NCI-H510A (cell line): ENCODE measurements around the gene SPIRE2.
"Not testable (repeated sequence)": the region's sequence is repeated elsewhere in the genome, so short reads cannot be mapped to it uniquely, and the experiment has no call there.

ENCODE experiments used
- DNase-seq: peaks from one replicate; lab custom pipeline; 2025; lab: John Stamatoyannopoulos, UW

SPIRE2 gene, protein sequence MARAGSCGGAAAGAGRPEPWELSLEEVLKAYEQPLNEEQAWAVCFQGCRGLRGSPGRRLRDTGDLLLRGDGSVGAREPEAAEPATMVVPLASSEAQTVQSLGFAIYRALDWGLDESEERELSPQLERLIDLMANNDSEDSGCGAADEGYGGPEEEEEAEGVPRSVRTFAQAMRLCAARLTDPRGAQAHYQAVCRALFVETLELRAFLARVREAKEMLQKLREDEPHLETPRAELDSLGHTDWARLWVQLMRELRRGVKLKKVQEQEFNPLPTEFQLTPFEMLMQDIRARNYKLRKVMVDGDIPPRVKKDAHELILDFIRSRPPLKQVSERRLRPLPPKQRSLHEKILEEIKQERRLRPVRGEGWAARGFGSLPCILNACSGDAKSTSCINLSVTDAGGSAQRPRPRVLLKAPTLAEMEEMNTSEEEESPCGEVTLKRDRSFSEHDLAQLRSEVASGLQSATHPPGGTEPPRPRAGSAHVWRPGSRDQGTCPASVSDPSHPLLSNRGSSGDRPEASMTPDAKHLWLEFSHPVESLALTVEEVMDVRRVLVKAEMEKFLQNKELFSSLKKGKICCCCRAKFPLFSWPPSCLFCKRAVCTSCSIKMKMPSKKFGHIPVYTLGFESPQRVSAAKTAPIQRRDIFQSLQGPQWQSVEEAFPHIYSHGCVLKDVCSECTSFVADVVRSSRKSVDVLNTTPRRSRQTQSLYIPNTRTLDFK

GRCh38 chr16:89828199-89828869 is at the start of gene SPIRE2:
SPIRE2 (plus strand) TSS chr16:89828475; CDS start chr16:89828551, 76 bp downstream.
- no peak for DNase-seq

DNA sequence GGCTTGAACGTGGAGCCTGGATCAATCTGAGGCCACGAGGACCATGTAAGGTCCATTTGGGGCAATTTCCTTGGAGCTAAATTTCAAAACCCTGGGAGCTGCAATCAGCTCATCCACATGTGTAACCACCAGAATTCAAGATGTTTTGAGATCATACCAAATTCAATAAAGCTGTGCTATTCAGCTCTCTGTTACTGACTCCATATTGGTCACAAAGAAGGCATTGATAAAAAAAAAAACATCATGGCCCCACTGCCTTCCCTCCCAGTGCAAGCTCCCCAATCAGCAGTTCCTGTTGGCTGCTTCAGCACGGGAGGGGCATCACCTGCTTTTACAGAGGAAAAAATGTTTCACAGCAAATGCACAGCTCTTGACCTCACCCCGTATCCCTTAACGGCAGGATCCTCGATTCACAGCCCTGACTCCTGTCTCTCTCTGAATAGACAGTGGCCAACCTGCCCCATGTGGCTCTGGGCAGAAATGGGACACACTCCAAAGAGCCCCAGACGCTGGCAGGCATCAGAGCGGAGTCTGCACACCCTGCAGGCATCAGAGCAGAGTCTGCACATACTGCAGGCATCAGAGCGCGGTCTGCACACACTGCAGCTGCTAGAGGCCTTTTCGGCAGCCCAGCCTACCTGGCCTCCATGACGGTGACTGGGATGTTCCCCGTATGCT is 48.9 kb upstream of the SPIRE2 start:
- no peak for DNase-seq

DNA sequence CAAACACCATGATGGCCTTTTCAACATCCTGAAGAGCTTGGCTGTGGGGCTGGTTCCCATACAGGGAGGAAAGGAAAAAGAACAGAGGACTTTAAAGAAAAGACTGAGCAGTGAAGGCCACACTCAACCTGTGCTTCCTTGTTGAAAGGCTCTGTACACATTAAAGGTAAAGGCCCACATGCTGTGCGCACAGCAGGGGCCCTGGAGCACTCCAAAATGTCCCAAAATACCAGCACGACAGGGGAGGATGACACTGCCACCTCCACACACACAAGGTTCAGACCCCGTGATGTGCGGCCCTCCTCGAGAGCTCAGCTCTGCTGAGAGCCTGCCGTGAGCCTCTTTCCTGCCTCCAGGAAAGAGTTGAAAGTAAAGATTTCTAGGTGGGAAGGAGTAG is 48.4 kb upstream of the SPIRE2 start:
- DNase-seq, result no peak

- DNase-seq, result no peak
Observed at GRCh38 chr16:89782489-89782888, 45.8 kb upstream of the SPIRE2 start.

DNA sequence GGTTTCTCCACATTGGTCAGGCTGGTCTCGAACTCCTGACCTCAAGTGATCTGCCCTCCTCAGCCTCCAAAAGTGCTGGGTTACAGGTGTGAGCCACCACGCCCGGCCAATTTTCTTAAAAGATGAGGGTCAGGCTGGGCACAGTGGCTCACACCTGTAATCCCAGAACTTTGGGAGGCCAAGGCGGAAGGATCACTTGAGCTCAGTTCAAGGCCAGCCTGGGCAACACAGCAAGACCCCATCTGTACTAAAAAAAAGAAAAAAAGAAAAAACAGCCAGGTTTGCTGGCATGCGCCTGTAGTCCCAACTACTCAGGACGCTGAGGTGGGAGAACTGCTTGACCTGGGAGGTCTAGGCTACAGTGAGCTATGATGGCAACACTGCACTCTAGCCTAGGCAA is 44.3 kb upstream of the SPIRE2 start:
- DNase-seq, result not testable (repeated sequence)

- DNase-seq, result no peak
Observed at GRCh38 chr16:89784406-89784805, 43.9 kb upstream of the SPIRE2 start.

- DNase-seq, result no peak
Observed at GRCh38 chr16:89785523-89786155, 42.6 kb upstream of the SPIRE2 start.

GRCh38 chr16:89786474-89787364 is 41.6 kb upstream of the SPIRE2 start:
- no peak for DNase-seq

GRCh38 chr16:89787365-89787805 is 40.9 kb upstream of the SPIRE2 start:
- DNase-seq, result no peak

- no peak for DNase-seq
Observed at GRCh38 chr16:89791278-89791995, 36.8 kb upstream of the SPIRE2 start.

GRCh38 chr16:89793092-89793491 is 35.2 kb upstream of the SPIRE2 start:
- DNase-seq, result not testable (repeated sequence)

GRCh38 chr16:89793955-89794354 is 34.3 kb upstream of the SPIRE2 start:
- no peak for DNase-seq

- no peak for DNase-seq
Observed at GRCh38 chr16:89795676-89796075, 32.6 kb upstream of the SPIRE2 start.

- DNase-seq, result no peak
Observed at GRCh38 chr16:89796104-89796503, 32.2 kb upstream of the SPIRE2 start.

DNA sequence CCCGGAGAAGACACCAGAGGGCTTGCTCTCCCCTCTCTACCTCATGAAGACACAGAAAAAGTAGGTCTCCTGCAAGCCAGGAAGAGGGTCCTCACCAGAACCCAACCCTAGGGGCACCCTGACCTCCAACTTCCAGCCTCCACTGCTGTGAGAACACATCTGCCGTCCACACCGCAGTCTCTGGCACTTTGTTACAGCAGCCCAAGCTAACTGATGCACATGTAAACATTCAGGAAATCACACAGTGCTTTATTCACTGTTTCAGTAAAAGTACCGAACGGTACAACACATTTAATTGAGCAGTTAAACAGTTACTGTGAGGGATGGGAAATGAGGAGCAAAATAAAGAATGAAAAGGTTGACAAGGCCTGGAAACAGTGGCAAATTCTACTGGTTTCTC is 30.1 kb upstream of the SPIRE2 start:
- no peak for DNase-seq

DNA sequence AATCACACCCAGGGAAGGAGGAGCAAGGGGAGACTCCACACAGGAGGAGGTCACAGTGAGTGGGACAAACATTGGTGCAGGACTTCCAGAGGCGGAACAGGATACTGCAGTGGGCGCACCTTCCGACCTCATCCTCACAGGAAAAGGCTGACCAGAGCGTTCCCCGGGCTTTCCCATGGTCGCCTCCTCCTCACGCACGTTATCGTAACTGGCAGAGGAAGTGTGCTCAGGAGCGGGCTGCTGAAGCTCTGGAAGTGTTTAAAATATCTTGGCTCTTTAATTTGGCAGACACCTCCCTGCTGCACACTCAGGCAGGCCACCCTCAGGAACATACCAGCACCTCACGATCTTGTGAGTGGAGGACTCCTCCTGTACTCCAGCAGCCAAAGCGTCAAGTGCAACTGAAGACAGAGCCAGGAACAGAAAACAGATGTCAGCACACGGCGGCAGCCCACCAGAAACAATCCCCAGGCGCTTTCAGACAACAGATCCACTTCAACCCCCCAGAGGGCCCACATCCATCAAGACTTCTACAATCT is 29.4 kb upstream of the SPIRE2 start:
- DNase-seq, result no peak

DNA sequence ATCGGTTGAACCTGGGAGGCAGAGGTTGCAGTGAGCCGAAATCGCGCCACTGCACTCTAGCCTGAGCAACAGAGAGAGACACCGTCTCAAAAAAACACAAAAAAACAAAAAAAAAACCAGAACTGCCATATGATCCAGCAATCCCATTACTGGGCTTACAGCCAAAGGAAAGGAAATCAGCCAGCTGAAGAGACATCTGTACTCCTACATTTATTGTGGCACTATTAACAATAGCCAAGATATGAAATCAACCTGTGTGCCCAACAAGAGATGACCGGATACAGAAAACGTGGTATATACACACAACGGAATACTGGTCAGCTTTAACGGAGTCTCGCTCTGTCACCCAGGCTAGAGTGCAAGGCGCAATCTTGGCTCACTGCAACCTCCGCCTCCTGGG is 26.5 kb upstream of the SPIRE2 start:
- DNase-seq, result no peak

DNA sequence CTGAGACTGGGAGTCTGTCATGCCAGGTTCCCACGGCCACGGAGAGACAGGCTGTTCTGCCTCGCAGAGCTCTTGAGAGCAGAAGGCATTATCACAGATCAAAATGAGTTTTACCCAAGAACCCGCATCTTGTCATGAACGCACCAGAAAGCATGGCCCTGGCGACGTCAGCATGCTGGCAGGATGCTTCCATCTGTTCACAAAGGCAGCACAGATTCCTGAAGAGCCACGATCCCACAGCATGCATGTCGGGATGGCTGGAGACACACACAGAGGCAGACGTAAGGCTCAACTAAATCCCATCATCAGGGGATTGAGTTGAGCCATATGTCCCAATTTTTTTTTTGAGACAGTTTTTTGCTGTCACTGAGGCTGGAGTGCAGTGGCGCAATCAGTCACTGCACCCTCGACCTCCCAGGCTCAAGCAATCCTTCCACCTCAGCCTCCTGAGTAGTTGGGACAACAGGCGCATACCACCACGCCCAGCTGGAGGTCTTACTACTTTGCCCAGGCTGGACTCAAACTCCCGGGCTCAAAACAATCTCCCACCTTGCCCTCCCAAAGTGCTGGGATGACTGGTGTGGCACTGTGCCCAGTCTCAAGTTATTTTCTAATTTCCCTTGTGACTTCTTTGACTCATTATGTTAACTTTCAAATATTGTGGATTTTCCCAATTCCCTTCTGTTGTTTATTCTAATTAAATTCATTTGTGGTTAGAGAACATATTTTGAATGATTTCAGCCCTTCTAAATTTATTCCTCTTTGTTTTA is 23.0 kb upstream of the SPIRE2 start:
- DNase-seq, result no peak
